Activated CD4-positive, alpha-beta memory T cell treated with anti-CD3 and anti-CD28 coated beads for 36 hours (primary cell): ENCODE results near the gene NCS1. TPM values are rescaled to one million over a fixed set of nuclear protein-coding genes. Genes with fewer than 3 reads are reported as not detected.

Experiments used
- CTCF ChIA-PET: fragments of 350-600 bp; sonication (Branson Sonifier 250); formaldehyde crosslinking; loops from one replicate; lab custom pipeline; 2021; ENCODE audit warnings: antibody characterized with exemption, inconsistent platforms; lab: Charles Lee
- POLR2A ChIA-PET: fragments of 350-600 bp; sonication (Branson Sonifier 250); formaldehyde crosslinking; loops from one replicate; lab custom pipeline; 2021; ENCODE audit warnings: antibody characterized with exemption; lab: Charles Lee
- DNase-seq: peaks from one replicate; pipeline ENCODE4 v3.0.0-alpha.2; 2020
- H3K27ac Mint-ChIP-seq: one replicate; pipeline ENCODE4 v1.8.0; 2021; ENCODE audit warnings: mixed read lengths
- H3K27me3 Mint-ChIP-seq: one replicate; pipeline ENCODE4 v1.8.0; 2021; ENCODE audit warnings: mixed read lengths
- H3K36me3 Mint-ChIP-seq: one replicate; pipeline ENCODE4 v1.8.0; 2021; ENCODE audit warnings: mixed read lengths
- H3K4me1 Mint-ChIP-seq: one replicate; pipeline ENCODE4 v1.8.0; 2021; ENCODE audit warnings: low read depth, mixed read lengths
- H3K4me3 Mint-ChIP-seq: one replicate; pipeline ENCODE4 v1.8.0; 2021; ENCODE audit warnings: mild to moderate bottlenecking, mixed read lengths
- H3K9me3 Mint-ChIP-seq: one replicate; pipeline ENCODE4 v1.8.0; 2021; ENCODE audit warnings: mixed read lengths
- intact Hi-C: fragments of 100-400 bp; cut with micrococcal nuclease; formaldehyde crosslinking; loops from one replicate; pipeline ENCODE4 v1.15.1; 2023
- total RNA-seq, 2 experiments: library from RNA; stranded (reverse); gene quantifications; one replicate each; pipeline ENCODE4 v1.2.3, GENCODE V29; 2021

The NCS1 gene
- total RNA-seq, 2 experiments from 2014 or later: 26.8 to 29.1 TPM

DNA sequence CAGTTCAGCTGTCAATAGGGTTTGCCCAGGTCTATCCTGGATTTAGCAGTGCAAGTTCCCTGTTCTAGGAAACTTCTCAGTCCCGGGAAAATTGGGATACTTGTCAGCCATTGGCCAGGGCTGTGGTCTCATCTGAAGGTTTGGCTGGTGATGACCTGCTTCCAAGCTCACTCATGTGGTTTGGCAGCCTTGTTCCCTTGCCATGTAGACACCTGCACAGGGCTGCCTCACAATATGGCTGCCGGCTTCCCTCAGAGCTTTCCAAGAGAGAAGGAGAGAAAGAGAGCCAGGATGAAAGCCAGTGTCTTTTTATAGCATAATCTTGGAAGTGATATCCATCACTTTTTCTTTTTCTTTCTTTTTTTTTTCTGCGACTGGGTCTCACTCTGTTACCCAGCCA, 55.6 kb downstream of the NCS1 start:
- Mint-ChIP-seq H3K9me3 (peaks cover 9% of the 10 kb centered on the region), H3K4me3 (no peak overlapping the region), H3K27ac (no peak overlapping the region), H3K27me3 (no peaks in the 10 kb centered on the region), H3K36me3 (peaks cover 16% of the 10 kb centered on the region), H3K4me1 (no peaks in the 10 kb centered on the region)
- intact Hi-C loops: no loop called here
- DNase-seq: no peak
- CTCF ChIA-PET: interaction anchor here (1.0 to 2.8 kb wide), 3 partner anchors 8 to 121 kb away, joined by 3 to 12 read pairs (median 7); no protein-coding TSS in a partner anchor
- POLR2A ChIA-PET: no interaction called here

DNA sequence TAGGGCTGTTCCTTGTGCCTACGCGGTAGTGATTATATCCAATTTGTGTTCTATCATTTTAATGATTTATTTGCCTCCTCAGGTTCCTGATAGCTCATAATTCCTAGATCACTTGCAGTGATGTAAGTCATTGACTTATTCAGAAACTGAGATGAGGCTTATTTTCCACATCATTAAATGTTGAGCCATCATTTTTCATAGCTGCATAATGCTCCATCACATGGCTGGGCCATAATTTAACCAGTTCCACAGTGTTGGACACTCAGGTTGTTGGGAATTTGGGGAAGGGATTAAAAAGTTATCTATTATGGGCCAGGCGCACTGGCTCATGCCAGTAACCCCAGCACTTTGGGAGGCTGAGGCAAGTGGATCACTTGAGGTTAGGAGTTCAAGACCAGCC, 57.6 kb downstream of the NCS1 start:
- H3K9me3 Mint-ChIP-seq: peaks cover 9% of the 10 kb centered on the region
- no peaks in the 10 kb centered on the region for H3K27me3 Mint-ChIP-seq
- DNase-seq: no peak
- CTCF ChIA-PET: no interaction called here
- POLR2A ChIA-PET: no interaction called here
- H3K4me3 Mint-ChIP-seq: no peak overlapping the region
- H3K4me1 Mint-ChIP-seq: no peaks in the 10 kb centered on the region
- H3K27ac Mint-ChIP-seq: no peak overlapping the region
- H3K36me3 Mint-ChIP-seq: peaks cover 18% of the 10 kb centered on the region
- intact Hi-C loops: no loop called here

DNA sequence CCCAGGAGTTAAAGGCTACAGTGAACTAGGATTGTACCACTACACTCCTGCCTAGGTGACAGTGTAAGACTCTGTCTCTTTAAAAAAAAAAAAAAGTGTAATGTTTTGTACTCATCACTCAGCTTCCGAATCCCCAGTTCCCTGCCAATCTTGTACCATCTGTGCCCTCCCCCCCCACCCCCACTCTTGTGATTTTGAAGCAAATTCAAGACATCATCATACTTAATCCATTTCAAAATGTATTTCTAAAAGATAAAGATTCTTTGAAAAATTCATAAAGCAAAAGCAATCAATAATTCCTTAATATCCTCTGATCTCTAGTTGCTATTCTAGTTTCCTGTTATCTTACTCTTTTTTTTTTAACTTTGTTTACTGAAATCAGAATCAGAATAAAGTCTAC, 58.4 kb downstream of the NCS1 start:
- Mint-ChIP-seq H3K4me1 (no peaks in the 10 kb centered on the region), H3K4me3 (no peak overlapping the region), H3K9me3 (peaks cover 9% of the 10 kb centered on the region), H3K36me3 (peaks cover 18% of the 10 kb centered on the region), H3K27me3 (no peaks in the 10 kb centered on the region), H3K27ac (no peak overlapping the region)
- CTCF ChIA-PET: no interaction called here
- POLR2A ChIA-PET: interaction anchor here (0.6 kb wide), 1 partner anchor 10 kb away, joined by 3 read pairs; no protein-coding TSS in a partner anchor
- intact Hi-C loops: no loop called here
- no peak for DNase-seq

DNA sequence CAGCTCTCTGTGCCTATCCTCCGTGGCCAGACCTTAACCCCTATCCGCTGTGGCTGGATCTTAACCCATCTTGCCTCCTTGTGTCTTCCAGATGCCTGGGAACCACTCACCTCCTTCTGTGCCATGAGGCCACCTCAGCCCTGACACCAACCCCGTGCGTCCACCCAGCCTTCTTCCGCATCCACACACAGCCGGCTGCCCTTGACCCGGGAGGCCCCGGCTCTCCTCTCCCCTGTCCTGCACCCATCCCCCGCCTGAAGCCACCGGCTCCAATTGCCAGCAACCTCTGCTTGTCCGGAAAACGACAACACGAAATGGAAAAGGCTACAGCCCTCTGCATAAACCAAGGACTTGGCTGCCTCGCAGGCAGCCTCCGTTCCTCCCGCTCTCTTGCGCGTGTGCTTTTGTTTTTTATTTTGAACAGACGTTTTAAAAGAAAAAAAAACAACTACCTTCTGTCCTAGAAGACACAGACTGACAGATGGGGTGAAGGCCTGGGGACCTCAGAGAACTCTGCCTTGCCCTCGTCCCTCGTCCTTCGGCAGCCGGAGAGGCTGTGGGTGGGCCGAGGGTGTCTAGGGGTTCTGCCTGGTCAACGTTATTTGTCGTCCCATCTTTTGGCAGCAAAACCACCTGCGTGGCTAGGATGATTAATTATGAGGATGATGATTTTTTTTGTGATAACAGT, 60.8 kb downstream of the NCS1 start:
- no peak overlapping the region for H3K27ac Mint-ChIP-seq
- no peaks in the 10 kb centered on the region for H3K9me3 Mint-ChIP-seq
- peaks cover 7% of the 10 kb centered on the region for H3K4me1 Mint-ChIP-seq
- intact Hi-C loops: no loop called here
- CTCF ChIA-PET: interaction anchor here (0.5 kb wide), 1 partner anchor 143 kb away, joined by 3 read pairs; no protein-coding TSS in a partner anchor
- no peak overlapping the region for H3K4me3 Mint-ChIP-seq
- H3K27me3 Mint-ChIP-seq: no peaks in the 10 kb centered on the region
- POLR2A ChIA-PET: no interaction called here
- peaks cover 7% of the 10 kb centered on the region for H3K36me3 Mint-ChIP-seq
- DNase-seq: no peak

DNA sequence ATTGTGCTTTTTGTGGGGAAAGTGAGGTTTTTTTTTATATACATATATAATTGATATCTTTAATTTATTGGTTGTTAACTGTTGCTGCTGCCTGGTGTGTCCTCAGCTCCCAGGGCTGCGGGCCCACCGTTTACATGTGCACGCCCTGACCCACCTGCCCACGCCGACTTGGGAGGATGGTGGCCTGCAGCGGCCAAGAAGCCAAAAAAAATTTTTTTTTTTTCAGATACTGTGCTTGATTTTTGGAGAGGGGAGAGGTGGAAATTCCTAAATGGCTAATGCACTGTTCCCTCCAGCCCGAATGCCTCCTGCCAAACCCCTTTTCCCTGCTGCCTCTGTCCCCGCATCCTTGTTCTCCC, 61.4 kb downstream of the NCS1 start:
- CTCF ChIA-PET: no interaction called here
- intact Hi-C loops: no loop called here
- Mint-ChIP-seq H3K27ac (no peak overlapping the region), H3K4me1 (peaks cover 7% of the 10 kb centered on the region), H3K4me3 (no peak overlapping the region), H3K36me3 (peaks cover 6% of the 10 kb centered on the region), H3K9me3 (no peaks in the 10 kb centered on the region), H3K27me3 (no peaks in the 10 kb centered on the region)
- POLR2A ChIA-PET: no interaction called here
- DNase-seq: no peak

DNA sequence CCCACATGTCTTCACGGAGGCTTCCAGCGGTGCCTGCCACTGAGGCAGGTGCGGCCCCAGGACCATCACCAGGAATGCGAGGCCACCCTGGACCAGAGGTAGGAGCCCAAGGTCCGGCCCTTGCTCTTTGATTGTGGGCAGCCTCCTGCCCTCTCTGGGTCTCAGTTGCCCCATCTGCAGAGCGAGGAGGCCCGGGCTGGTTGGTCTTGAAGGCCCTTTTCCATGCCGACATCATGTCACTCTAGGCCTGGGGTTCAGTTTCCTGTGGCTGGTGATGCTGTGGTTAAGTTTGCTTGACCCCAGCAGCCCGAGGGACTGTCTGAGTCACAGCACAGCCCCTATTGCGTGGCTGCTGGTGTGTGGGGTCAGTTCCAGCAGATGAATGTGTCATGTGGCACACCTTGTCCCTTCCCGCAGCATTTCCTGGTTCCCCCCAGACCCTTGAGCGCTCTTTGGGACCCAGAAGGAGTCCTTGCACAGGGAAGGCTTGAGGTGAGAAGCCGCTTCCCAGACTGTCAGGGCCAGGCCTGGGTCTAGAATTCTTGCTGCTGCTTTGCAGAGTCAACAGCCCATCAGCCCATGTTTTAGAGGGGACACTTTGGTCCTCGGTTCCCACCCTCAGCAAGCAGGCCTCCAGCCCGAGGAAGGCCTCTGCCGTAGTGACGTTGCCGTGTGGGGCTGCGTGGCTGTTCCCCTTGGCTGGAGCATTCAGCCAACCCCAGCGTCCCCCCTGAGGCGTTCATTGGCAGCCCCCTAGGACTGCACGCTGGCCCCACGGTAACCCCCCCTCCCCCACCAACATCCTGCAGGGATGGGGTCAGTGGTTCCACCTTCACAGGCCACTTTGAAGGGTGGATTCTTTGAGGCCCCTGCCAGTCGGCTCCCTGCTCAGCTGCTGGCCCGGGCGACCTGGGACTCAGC, 62.4 kb downstream of the NCS1 start:
- ChIA-PET POLR2A (no interaction called here), CTCF (interaction anchor here (10.4 kb wide), 1 partner anchor 128 kb away, joined by 146 read pairs; no protein-coding TSS in a partner anchor)
- no peaks in the 10 kb centered on the region for H3K9me3 Mint-ChIP-seq
- H3K27me3 Mint-ChIP-seq: no peaks in the 10 kb centered on the region
- intact Hi-C loops: no loop called here
- H3K27ac Mint-ChIP-seq: no peak overlapping the region
- peaks cover 4% of the 10 kb centered on the region for H3K36me3 Mint-ChIP-seq
- peaks cover 15% of the 10 kb centered on the region for H3K4me1 Mint-ChIP-seq
- DNase-seq: no peak
- no peak overlapping the region for H3K4me3 Mint-ChIP-seq

DNA sequence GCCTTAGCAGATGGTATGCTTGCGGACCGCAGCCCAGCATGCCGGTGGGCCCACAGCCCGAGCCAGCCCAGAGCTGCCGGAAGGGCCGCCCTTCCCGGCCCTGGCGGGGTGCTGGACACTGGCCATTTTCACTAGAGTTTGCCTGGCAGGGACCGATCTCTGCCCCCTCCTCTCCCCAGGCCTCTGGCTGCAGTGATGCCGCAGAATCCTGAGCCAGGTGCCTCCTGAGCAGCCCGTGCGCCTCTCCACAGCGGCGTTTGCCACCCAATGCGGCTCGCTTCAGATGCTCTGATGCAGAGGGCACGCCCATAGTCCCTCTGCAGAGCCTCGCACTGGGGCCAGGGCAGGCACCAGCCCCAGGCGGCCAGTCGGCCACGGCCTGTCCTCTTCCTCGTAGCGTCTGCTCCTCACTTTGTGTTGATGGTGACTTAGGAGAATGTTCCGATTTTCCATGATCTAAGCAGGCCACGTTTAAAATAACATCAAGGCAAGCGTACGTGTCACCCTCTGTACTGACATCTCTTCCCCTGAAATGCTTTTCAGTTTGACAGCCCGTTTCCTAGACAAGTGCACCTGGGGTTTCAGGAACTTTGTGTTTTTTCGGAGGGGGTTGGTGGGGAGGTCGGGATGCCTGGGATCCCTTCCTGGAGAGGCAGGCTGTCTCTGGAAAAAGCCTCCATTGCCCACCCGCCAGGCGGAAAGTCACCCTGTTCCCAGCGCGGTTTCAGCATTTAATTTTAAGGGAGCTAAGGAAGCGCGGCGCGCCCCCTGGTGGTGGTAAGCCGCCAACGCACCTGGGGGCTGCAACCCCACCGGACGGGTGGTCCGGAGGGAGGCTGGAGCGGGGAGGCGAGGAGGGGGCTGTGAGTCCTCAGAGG, 63.6 kb downstream of the NCS1 start:
- intact Hi-C loops: no loop called here

DNA sequence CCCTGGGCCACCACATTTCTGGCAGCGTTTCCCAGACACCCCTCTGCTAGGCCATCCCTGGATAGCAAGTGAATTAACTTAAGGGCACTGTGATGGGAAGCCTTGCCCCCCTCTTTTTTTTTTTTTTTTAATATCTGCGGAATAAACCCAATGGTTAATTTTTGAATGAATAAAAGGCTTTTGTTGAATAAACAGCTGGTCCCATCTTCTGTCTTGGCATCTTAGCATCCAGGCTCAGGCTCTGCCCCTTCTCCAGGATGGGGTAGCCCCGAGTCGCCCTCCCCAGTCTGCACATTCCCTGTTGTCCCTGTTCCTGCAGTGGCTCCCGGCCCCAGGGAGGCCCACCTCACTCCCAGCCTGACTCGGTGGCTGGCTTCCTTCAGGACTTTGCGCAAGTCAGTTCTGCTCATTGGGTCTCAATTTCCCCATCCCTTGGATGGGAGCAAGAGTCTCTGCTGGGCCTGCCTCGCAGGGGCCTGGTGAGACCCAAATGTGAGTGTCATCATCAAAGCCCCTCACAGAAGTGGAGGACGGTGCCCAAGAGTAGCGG, 64.3 kb downstream of the NCS1 start:
- Mint-ChIP-seq H3K27ac (no peak overlapping the region), H3K4me1 (peaks cover 30% of the 10 kb centered on the region), H3K36me3 (peaks cover 2% of the 10 kb centered on the region), H3K9me3 (no peaks in the 10 kb centered on the region), H3K27me3 (no peaks in the 10 kb centered on the region), H3K4me3 (no peak overlapping the region)
- ChIA-PET POLR2A (no interaction called here), CTCF (interaction anchor here (0.7 to 10.4 kb wide), 14 partner anchors 9 to 402 kb away, joined by 3 to 146 read pairs (median 5); partner anchors contain the start of gene C9orf78)
- DNase-seq: no peak
- intact Hi-C loops: no loop called here

More for the DNA sequence above, 63.6 kb downstream of the NCS1 start:
- ChIA-PET CTCF (interaction anchor here (0.6 to 10.4 kb wide), 15 partner anchors 8 to 401 kb away, joined by 3 to 146 read pairs (median 5); partner anchors contain the start of gene C9orf78), POLR2A (no interaction called here)
- Mint-ChIP-seq H3K9me3 (no peaks in the 10 kb centered on the region), H3K4me3 (no peak overlapping the region), H3K27ac (no peak overlapping the region), H3K36me3 (peaks cover 2% of the 10 kb centered on the region), H3K4me1 (peaks cover 27% of the 10 kb centered on the region), H3K27me3 (no peaks in the 10 kb centered on the region)
- DNase-seq: peak; percentile 76

DNA sequence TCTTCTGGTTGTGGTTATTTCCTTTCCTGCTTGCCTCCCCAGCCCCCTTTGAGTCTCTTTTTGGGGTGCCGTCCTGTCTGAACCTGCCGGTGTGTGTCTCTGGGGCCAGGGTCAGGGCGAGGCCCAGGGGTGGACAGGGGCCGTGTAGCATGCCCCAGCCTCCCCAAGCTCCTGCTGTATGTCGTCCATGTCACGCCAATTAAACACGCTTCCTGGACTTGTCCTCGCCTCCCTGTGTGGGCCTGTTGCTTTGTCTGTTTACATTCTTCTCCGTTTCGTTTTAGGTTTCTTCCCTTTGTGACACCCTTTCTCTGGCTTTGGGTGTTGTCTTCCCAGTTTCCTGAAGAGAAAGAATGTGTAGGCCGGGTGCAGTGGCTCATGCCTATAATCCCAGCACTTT, 64.9 kb downstream of the NCS1 start:
- POLR2A ChIA-PET: no interaction called here
- CTCF ChIA-PET: interaction anchor here (0.9 to 10.4 kb wide), 8 partner anchors 9 to 402 kb away, joined by 3 to 146 read pairs (median 5); partner anchors contain the start of gene C9orf78
- no peaks in the 10 kb centered on the region for H3K9me3 Mint-ChIP-seq
- H3K36me3 Mint-ChIP-seq: peaks cover 2% of the 10 kb centered on the region
- H3K4me1 Mint-ChIP-seq: peaks cover 30% of the 10 kb centered on the region
- no peaks in the 10 kb centered on the region for H3K27me3 Mint-ChIP-seq
- H3K4me3 Mint-ChIP-seq: no peak overlapping the region
- DNase-seq: no peak
- intact Hi-C loops: no loop called here
- no peak overlapping the region for H3K27ac Mint-ChIP-seq

DNA sequence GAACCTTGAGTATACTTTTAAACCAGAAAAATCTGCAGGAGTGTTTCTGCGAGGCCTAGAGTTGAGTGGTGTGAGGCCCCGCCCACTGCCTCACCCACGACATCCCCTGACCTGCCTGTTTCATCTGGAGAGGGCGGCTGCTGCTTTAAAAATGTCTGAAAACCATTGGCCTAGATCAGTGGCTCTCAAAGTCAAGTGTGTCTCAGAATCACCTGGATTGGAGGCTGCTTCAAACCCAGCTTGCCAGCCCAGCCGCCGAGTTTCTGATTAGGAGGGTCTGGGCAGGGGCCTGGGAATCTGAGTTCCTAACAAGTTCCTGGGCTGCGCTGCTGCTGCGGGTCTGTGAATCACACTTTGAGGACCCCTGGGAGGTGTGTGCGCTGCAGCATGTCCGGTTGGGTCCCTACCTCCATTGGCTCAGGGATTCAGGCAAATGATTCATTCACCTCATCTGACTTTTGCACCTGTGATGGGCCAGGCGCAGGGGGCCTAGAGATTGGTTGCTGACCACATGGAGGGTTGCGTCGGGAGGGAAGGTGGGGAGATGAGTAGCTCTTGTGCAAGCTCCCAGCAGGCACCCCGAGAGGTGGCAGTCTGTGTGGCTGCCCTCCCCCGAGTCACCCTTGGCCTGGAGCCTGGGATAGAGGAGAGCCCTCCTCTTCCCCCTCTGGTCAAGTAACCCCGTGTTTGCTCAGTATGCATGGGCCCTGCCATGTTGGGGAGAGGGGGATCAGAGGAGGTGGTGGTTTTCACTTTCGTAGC, 65.7 kb downstream of the NCS1 start:
- Mint-ChIP-seq H3K36me3 (peaks cover 2% of the 10 kb centered on the region), H3K4me3 (no peak overlapping the region), H3K9me3 (no peaks in the 10 kb centered on the region), H3K27me3 (no peaks in the 10 kb centered on the region), H3K4me1 (peaks cover 34% of the 10 kb centered on the region), H3K27ac (no peak overlapping the region)
- intact Hi-C loops: loop anchor here (2.0 kb wide), 2 partner anchors 109 to 351 kb away; no protein-coding TSS in a partner anchor
- peak; percentile 29 for DNase-seq
- POLR2A ChIA-PET: no interaction called here
- CTCF ChIA-PET: interaction anchor here (0.9 to 10.4 kb wide), 3 partner anchors 9 to 131 kb away, joined by 4 to 146 read pairs (median 5); no protein-coding TSS in a partner anchor
